ENCODE measurements around the gene FGD1.

Gene FGD1

DNA sequence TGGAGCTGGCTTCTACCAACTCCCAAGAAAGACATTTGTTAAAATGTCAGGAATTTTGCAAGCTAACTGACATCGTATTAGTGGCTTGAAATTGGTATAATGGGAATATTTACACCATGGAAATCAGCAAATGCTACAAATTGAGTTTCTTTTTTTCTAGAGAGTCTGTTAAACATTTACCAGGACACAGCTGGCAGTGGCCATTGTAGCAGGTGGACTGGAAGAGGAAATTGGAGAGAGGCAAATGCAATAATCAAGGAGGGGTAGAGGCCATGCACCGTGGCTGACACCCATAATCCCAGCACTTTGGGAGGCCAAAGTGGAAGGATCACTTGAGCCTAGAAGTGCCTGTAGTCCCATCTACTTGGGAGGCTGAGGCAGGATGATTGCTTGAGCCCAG lies 88.8 kb downstream of the FGD1 start:
- H3K27me3 ChIP-seq (replicated peaks; ENCODE audit: control insufficient read depth, insufficient read depth, low read length), result no peaks in the 10 kb centered on the region
- TF ChIP-seq, protein P1, sequence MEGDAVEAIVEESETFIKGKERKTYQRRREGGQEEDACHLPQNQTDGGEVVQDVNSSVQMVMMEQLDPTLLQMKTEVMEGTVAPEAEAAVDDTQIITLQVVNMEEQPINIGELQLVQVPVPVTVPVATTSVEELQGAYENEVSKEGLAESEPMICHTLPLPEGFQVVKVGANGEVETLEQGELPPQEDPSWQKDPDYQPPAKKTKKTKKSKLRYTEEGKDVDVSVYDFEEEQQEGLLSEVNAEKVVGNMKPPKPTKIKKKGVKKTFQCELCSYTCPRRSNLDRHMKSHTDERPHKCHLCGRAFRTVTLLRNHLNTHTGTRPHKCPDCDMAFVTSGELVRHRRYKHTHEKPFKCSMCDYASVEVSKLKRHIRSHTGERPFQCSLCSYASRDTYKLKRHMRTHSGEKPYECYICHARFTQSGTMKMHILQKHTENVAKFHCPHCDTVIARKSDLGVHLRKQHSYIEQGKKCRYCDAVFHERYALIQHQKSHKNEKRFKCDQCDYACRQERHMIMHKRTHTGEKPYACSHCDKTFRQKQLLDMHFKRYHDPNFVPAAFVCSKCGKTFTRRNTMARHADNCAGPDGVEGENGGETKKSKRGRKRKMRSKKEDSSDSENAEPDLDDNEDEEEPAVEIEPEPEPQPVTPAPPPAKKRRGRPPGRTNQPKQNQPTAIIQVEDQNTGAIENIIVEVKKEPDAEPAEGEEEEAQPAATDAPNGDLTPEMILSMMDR (IDR thresholded peaks at IDR 0.05; ENCODE audit: insufficient read depth, low read length, poor library complexity, severe bottlenecking), result no peak
- no peak overlapping the region for H3K4me3 ChIP-seq (replicated peaks; ENCODE audit: low read depth, low read length)
- no peaks in the 10 kb centered on the region for H3K36me3 ChIP-seq (ENCODE audit: control insufficient read depth, insufficient read depth, low read length)
- no peak for DNase-seq (ENCODE audit: extremely low read depth, insufficient read length)

DNA sequence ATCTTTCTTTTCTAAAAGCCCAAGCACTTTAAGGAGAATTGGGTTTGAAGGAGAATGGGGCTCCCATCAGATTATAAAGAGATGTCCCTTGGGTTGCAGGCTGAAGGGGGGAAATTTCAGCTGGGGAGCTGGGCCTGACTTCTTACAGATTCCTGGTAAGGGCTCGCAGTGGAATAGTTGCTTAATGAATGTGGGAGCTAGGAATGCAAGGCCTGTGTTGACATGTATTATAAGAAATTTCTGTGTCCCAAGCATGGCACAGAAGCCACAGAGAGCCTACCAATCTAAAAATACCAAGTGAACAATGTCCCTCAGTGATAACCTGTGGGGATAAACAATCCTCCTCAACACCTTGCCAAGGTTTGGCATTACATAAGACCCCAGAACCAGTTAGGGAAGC lies 98.9 kb downstream of the FGD1 start:
- DNase-seq (ENCODE audit: extremely low read depth, insufficient read length), result no peak
- Histone ChIP-seq H3K27me3 (replicated peaks; ENCODE audit: control insufficient read depth, insufficient read depth, low read length) (no peaks in the 10 kb centered on the region), H3K4me3 (replicated peaks; ENCODE audit: low read depth, low read length) (no peak overlapping the region)

More for the DNA sequence above, 98.9 kb downstream of the FGD1 start:
- TF ChIP-seq, protein P1 (IDR thresholded peaks at IDR 0.05; ENCODE audit: insufficient read depth, low read length, poor library complexity, severe bottlenecking), result no peak
- no peaks in the 10 kb centered on the region for H3K36me3 ChIP-seq (ENCODE audit: control insufficient read depth, insufficient read depth, low read length)
